ENCODE measurements around the gene NCAPD2. TPM values are rescaled to one million over a fixed set of nuclear protein-coding genes. Genes with fewer than 3 reads are reported as not detected.

The NCAPD2 gene
- total RNA-seq, 2 experiments from 2014 or later: 195 to 196 TPM

DNA sequence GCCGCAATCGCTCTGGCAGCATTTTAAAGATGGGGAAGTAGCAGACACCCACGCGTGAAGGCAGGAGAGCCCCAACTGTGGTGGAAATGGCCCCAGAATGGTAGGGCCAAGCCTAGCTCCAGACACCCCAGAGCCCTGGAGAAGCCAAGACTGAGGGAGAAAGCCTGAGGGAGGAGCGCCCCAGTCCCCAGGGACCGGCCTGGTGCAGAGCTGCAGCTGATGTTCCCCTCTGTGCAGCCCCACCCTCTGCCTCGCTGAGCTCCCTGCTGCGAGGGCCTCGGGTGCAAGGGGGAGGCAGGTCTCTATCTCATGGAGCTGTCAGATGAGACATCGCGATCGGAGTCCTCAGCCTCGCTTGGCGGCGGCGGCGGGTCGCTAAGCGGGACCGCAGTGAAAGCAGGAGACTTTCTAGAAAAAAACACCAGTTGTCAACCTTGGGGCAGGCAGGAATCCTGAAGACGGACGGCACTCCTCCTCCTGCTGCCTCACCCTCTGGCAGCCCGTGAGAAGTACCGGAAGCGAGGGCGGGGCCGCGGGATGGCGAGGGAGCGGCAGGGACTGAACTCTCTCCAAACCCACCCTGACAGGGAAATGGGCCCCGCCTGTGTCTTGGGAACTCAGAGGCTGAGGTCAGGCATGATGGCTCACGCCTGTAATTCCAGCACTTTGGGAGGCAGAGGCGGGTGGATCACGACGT lies 46.4 kb downstream of the NCAPD2 start:
- Mint-ChIP-seq H3K27me3 (no peaks in the 10 kb centered on the region), H3K36me3 (ENCODE audit: low read depth) (peaks cover 29% of the 10 kb centered on the region), H3K4me1 (ENCODE audit: low read depth) (peaks cover 41% of the 10 kb centered on the region), H3K9me3 (no peaks in the 10 kb centered on the region), H3K4me3 (peak overlapping the region; percentile 41), H3K27ac (peak overlapping the region; percentile 71)
- ChIA-PET CTCF (interaction anchor here (0.7 to 6.1 kb wide), 9 partner anchors 11 to 397 kb away, joined by 3 to 68 read pairs (median 4); no protein-coding TSS in a partner anchor), POLR2A (interaction anchor here (0.9 to 9.6 kb wide), 14 partner anchors 12 to 114 kb away, joined by 3 to 264 read pairs (median 8); partner anchors contain the start of genes IFFO1, NOP2, TAPBPL and VAMP1)
- ATAC-seq (peak; percentile 32), DNase-seq (peak; percentile 59)
- TF ChIP-seq CTCF (IDR thresholded peaks at IDR 0.05): no peak
- intact Hi-C loops (cut with micrococcal nuclease): no loop called here

DNA sequence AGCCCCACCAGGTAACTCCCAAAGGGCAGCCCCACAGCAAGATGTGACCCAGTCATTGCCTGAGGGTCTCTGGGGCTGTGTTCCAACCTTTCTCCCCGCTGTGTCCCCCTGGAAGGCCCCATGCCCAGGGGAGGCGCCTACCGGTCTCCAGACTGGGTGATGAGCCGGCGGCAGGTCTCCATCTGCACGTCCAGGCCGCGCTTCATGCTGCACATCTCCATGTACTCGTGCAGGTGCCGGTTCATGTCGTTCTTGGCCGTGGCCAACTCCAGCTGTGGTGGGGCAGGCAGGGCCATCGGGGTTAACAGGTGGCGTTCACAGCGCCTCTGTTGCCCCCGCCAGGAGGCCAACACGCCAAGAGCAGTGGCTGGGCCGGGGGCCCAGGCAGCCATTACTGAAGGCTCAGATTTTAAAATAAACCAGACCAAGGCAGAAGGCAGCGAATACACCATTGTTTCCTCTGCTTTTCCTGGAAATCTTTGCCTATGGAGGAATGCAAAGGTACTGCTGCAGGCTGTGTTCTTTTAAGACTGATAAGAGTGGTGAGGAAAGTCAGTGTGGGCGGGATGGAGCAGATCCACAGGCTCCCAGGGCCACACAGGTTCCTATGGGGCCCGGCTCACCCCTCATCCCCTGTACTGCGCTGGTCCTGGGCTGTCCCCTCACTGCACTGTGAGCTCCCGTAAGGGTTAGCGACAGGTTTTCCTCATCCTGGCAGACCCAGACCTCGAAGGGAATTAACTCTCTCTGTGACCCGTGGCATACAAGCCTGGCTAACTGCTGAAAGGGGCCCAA lies 47.7 kb downstream of the NCAPD2 start:
- no peak for ATAC-seq
- intact Hi-C loops (cut with micrococcal nuclease): no loop called here
- no peak for DNase-seq
- Mint-ChIP-seq H3K27ac (peak overlapping the region; percentile 71), H3K4me1 (ENCODE audit: low read depth) (peaks cover 38% of the 10 kb centered on the region), H3K4me3 (no peak overlapping the region), H3K36me3 (ENCODE audit: low read depth) (peaks cover 22% of the 10 kb centered on the region), H3K9me3 (no peaks in the 10 kb centered on the region), H3K27me3 (no peaks in the 10 kb centered on the region)
- ChIA-PET POLR2A (interaction anchor here (1.2 to 9.6 kb wide), 3 partner anchors 11 to 79 kb away, joined by 4 to 264 read pairs (median 7); partner anchors contain the start of gene IFFO1), CTCF (interaction anchor here (1.3 to 4.9 kb wide), 2 partner anchors 10 to 15 kb away, joined by 3 to 68 read pairs; no protein-coding TSS in a partner anchor)
- no peak for TF ChIP-seq CTCF (IDR thresholded peaks at IDR 0.05)

GRCh38 chr12:6542209-6543009 lies 48.5 kb downstream of the NCAPD2 start:
- DNase-seq: no peak
- no peak for ATAC-seq
- H3K27me3 Mint-ChIP-seq: no peaks in the 10 kb centered on the region
- intact Hi-C loops (cut with micrococcal nuclease): no loop called here
- peaks cover 14% of the 10 kb centered on the region for H3K36me3 Mint-ChIP-seq (ENCODE audit: low read depth)
- TF ChIP-seq CTCF (IDR thresholded peaks at IDR 0.05): no peak
- H3K4me1 Mint-ChIP-seq (ENCODE audit: low read depth): peaks cover 30% of the 10 kb centered on the region
- ChIA-PET CTCF (interaction anchor here (1.2 to 2.0 kb wide), 3 partner anchors 10 to 21 kb away, joined by 3 to 7 read pairs (median 3); no protein-coding TSS in a partner anchor), POLR2A (interaction anchor here (9.6 kb wide), 1 partner anchor 10 kb away, joined by 264 read pairs; the partner anchor contains the start of gene IFFO1)
- H3K27ac Mint-ChIP-seq: no peak overlapping the region
- H3K4me3 Mint-ChIP-seq: no peak overlapping the region
- no peaks in the 10 kb centered on the region for H3K9me3 Mint-ChIP-seq

GRCh38 chr12:6546016-6546415 lies 52.1 kb downstream of the NCAPD2 start:
- ATAC-seq (no peak), DNase-seq (no peak)
- no peak overlapping the region for H3K27ac Mint-ChIP-seq
- H3K9me3 Mint-ChIP-seq: no peaks in the 10 kb centered on the region
- H3K4me3 Mint-ChIP-seq: no peak overlapping the region
- no peak for TF ChIP-seq CTCF (IDR thresholded peaks at IDR 0.05)
- H3K4me1 Mint-ChIP-seq (ENCODE audit: low read depth): peaks cover 7% of the 10 kb centered on the region
- peaks cover 11% of the 10 kb centered on the region for H3K36me3 Mint-ChIP-seq (ENCODE audit: low read depth)
- ChIA-PET POLR2A (interaction anchor here (1.0 to 18.1 kb wide), 2 partner anchors 8 to 30 kb away, joined by 4 to 264 read pairs; partner anchors contain the start of gene GAPDH), CTCF (interaction anchor here (0.7 to 3.1 kb wide), 4 partner anchors 8 to 267 kb away, joined by 3 to 28 read pairs (median 6); no protein-coding TSS in a partner anchor)
- no peaks in the 10 kb centered on the region for H3K27me3 Mint-ChIP-seq
- intact Hi-C loops (cut with micrococcal nuclease): no loop called here

Measured in activated CD8-positive, alpha-beta T cell treated with anti-CD3 and anti-CD28 coated beads for 36 hours (primary cell).